IPS-18a (cell line): Measurements from ENCODE around the gene TRIM26.
"Not testable (repeated sequence)": the region's sequence is repeated elsewhere in the genome, so short reads cannot be mapped to it uniquely, and the experiment has no call there.

ENCODE experiments used
- H3K27ac ChIP-seq: one replicate; pipeline ENCODE4 v1.5.1; 2013; ENCODE audit warnings: low read length
- H3K27me3 ChIP-seq: one replicate; pipeline ENCODE4 v1.6.1; 2013; ENCODE audit warnings: mild to moderate bottlenecking, low read length; ENCODE audit not compliant: control insufficient read depth, insufficient read depth
- H3K36me3 ChIP-seq: one replicate; pipeline ENCODE4 v1.6.1; 2013; ENCODE audit warnings: low read depth, low read length; ENCODE audit not compliant: control insufficient read depth
- H3K4me1 ChIP-seq: one replicate; pipeline ENCODE4 v1.6.1; 2013; ENCODE audit warnings: low read depth, low read length; ENCODE audit not compliant: control insufficient read depth
- H3K4me3 ChIP-seq: one replicate; pipeline ENCODE4 v1.5.1; 2013; ENCODE audit warnings: low read length
- H3K9ac ChIP-seq: one replicate; pipeline ENCODE4 v1.6.1; 2013; ENCODE audit warnings: mild to moderate bottlenecking, low read length, moderate library complexity
- H3K9me3 ChIP-seq: one replicate; pipeline ENCODE4 v1.6.1; 2013; ENCODE audit warnings: low read depth, low read length; ENCODE audit not compliant: control insufficient read depth

Gene TRIM26

DNA sequence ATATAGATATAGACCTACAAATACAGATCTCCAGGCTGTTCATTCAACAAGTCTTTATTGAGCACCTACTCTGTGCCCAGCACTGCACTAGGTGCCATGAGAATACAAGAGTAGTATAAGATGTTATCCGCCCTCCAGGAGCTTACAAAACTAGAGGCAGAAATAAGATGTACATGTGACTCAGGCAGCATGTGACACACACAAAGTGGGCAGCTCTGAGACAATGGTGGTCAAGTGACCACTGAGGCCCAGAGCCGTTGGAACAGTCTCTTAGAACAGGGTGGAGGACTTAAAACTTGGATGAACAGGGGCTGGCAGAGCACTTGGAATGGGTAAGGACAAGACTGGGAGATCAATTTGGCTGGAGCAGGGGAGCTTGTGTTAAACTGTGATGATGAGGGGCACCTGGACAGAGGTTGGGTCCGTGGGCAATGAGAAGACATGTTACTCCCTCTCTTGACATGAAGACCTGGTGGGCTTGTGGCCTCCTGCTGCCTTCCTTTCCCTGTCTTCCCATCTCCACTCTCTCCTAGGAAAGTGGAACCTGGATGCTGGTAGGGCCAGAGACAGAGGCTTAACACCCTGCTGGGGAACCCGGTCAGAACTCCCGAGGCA, 28.7 kb downstream of the TRIM26 start:
- H3K4me1 ChIP-seq = no peaks in the 10 kb centered on the region
- H3K9ac ChIP-seq = no peak overlapping the region
- no peaks in the 10 kb centered on the region for H3K9me3 ChIP-seq
- no peaks in the 10 kb centered on the region for H3K27me3 ChIP-seq
- peaks cover 28% of the 10 kb centered on the region for H3K36me3 ChIP-seq
- no peak overlapping the region for H3K4me3 ChIP-seq
- H3K27ac ChIP-seq = no peak overlapping the region

DNA sequence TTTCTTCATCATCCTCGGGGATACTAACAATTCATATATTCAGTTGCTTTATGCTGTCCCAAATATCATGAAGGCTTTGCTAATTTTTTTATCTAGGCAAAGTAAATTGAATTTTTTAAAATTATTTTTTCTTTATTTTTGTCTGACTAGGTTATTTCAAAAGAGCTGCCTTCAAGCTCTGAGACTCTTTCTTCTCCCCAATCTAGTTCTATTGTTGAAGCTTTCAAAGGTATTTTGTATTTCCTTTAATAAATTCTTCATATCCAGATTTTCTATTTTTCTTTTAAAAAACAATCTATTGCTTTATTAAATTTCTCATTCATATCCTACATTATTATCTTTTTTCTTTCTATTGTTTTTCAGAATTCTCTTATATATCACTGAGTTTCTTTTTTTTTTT, 33.1 kb downstream of the TRIM26 start:
- Histone ChIP-seq H3K27ac (no peak overlapping the region), H3K9me3 (no peaks in the 10 kb centered on the region), H3K4me3 (no peak overlapping the region), H3K27me3 (no peaks in the 10 kb centered on the region), H3K9ac (no peak overlapping the region), H3K4me1 (no peaks in the 10 kb centered on the region), H3K36me3 (peaks cover 2% of the 10 kb centered on the region)

DNA sequence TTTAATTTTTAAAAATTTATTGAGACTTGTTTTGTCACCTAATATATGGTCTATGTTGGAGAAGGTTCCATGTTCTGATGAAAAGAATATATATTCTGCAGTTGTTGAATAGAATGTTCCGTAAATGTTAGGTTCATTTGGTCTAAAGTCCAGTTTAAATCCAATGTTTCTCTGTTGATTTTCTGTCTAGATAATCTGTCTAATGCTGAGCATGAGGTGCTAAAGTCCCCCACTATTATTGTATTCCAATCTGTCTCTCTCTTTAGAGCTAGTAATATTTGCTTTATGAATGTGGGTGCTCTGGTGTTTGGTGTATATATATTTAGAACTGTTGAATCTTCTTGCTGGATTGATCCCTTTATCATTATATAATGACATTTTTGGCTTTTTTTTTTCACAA, 34.4 kb downstream of the TRIM26 start:
- Histone ChIP-seq H3K9ac (no peak overlapping the region), H3K4me3 (no peak overlapping the region), H3K27me3 (no peaks in the 10 kb centered on the region), H3K9me3 (no peaks in the 10 kb centered on the region), H3K4me1 (no peaks in the 10 kb centered on the region), H3K27ac (no peak overlapping the region), H3K36me3 (no peaks in the 10 kb centered on the region)

DNA sequence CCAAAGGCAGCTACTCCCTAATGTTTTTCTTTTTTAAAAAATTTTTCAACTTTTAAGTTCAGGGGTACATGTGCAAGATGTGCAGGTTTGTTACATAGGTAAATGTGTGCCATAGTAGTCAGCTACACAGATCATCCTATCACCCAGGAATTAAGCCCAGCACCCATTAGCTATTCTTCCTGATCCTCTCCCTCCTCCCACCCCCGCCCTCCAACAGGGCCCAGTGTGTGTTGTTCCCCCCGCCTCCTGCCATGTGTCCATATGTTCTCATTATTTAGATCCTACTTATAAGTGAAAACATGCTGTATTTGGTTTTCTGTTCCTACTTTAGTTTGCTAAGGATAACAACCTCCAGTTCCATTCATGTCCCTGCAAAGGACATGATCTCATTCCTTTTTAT, 37.4 kb downstream of the TRIM26 start:
- Histone ChIP-seq H3K4me3 (no peak overlapping the region), H3K9me3 (no peaks in the 10 kb centered on the region), H3K27ac (no peak overlapping the region), H3K27me3 (peaks cover 8% of the 10 kb centered on the region), H3K36me3 (no peaks in the 10 kb centered on the region), H3K9ac (no peak overlapping the region), H3K4me1 (peaks cover 3% of the 10 kb centered on the region)

DNA sequence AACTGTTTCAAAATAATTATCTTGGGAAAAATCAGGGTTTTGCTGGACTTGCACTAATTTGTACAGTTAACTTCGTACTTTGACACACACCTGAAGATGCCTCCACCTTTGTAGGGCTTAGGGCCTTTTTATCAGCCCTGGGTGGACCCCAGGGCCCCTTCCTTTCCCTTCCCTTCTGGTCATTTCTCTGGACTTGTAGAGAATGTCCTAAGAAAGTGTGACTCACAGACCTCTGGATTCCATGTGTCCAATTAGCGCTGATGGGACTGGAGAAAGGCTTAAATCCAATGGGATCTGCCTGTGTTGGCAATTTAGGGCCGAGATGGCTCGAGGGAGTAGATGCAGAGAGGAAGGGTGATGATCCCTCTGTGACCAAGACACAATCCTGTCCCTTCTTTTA, 40.5 kb downstream of the TRIM26 start:
- H3K4me3 ChIP-seq = no peak overlapping the region
- H3K36me3 ChIP-seq = no peaks in the 10 kb centered on the region
- H3K4me1 ChIP-seq = peaks cover 3% of the 10 kb centered on the region
- no peak overlapping the region for H3K27ac ChIP-seq
- H3K9ac ChIP-seq = no peak overlapping the region
- H3K27me3 ChIP-seq = peaks cover 8% of the 10 kb centered on the region
- no peaks in the 10 kb centered on the region for H3K9me3 ChIP-seq

DNA sequence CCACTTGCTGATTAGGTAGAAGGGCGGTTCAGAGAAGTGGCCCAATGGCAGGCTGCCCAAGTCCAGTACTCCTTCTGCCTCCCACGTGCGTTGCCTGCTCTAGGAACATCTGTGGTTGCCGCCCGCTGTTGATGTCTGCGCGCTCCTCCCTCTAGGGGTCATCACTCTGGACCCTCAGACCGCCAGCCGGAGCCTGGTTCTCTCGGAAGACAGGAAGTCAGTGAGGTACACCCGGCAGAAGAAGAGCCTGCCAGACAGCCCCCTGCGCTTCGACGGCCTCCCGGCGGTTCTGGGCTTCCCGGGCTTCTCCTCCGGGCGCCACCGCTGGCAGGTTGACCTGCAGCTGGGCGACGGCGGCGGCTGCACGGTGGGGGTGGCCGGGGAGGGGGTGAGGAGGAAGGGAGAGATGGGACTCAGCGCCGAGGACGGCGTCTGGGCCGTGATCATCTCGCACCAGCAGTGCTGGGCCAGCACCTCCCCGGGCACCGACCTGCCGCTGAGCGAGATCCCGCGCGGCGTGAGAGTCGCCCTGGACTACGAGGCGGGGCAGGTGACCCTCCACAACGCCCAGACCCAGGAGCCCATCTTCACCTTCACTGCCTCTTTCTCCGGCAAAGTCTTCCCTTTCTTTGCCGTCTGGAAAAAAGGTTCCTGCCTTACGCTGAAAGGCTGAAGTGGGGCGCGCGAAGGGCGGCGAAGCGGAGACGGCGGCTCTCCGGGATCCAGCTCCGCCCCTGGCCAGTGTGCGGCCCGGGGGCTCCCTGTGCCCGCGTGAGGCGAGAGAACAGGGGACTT, 41.3 kb downstream of the TRIM26 start:
- peaks cover 8% of the 10 kb centered on the region for H3K27me3 ChIP-seq
- H3K9ac ChIP-seq = no peak overlapping the region
- peaks cover 3% of the 10 kb centered on the region for H3K4me1 ChIP-seq
- H3K27ac ChIP-seq = no peak overlapping the region
- no peak overlapping the region for H3K4me3 ChIP-seq
- H3K36me3 ChIP-seq = no peaks in the 10 kb centered on the region
- H3K9me3 ChIP-seq = no peaks in the 10 kb centered on the region

DNA sequence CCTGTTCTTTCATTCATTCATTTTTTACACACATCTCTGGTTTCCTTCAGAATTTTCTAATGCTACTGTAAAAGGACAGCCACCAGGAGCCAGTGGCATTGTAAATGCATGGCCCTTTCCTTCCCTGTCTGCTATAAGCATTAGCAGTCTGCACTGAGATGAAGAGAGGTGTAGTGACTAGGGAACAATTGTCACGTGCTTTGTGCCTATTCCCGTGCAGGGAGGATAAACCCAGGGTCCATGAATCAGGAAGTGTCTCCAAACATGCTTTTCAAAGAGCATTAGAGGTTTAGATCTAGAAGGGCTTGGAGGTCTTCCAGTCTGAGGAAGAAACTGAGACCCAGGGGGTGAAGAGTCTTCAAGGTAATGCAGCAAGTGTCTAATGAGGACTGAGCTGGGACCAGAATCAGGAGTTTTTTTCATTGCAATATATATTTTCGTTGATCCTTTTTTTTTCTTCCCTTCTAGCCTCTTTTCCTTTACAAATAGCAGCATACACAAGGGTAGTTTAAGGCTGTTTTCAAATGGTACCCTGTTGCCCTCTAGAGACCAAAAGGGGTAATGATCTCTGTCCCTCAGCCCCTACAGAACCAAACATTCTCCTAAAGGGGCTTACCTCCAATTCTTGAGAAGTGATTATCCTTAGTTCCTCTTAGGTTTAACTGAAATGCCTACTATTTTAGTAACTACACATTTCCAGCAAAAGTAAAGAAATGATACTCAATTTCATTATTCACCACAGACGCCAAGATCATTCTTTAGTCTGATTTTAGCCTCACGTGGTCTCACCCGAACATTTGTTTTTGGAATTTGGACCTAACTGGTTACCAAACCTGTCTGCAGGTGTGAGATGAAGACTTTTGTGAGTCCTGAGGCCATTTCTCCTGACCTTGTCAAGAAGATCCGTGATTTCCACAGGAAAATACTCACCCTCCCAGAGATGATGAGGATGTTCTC, 43.3 kb downstream of the TRIM26 start:
- peaks cover 3% of the 10 kb centered on the region for H3K4me1 ChIP-seq
- no peaks in the 10 kb centered on the region for H3K36me3 ChIP-seq
- H3K27ac ChIP-seq = no peak overlapping the region
- H3K9ac ChIP-seq = no peak overlapping the region
- peaks cover 8% of the 10 kb centered on the region for H3K27me3 ChIP-seq
- H3K9me3 ChIP-seq = no peaks in the 10 kb centered on the region
- H3K4me3 ChIP-seq = no peak overlapping the region

DNA sequence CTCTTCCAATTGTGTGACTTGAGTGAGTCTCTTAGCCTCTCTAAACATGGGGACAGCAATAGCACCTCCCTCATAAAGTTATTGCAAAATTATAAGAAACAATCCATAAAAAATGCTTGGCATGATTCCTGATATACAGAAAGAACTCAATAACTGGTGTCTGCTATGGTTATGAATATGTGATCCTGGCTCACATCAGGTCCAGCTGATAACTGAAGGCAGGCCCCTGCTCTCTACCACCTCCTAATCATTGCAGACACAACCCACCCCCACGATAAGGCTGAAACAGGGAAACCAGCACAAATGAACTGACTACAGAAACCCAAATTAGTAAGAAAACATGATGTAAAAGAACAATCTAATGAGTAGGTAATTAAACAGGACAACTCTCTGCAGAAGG, 44.5 kb downstream of the TRIM26 start:
- Histone ChIP-seq H3K4me3 (no peak overlapping the region), H3K27ac (no peak overlapping the region), H3K4me1 (peaks cover 3% of the 10 kb centered on the region), H3K27me3 (peaks cover 8% of the 10 kb centered on the region), H3K9me3 (no peaks in the 10 kb centered on the region), H3K9ac (no peak overlapping the region), H3K36me3 (no peaks in the 10 kb centered on the region)

DNA sequence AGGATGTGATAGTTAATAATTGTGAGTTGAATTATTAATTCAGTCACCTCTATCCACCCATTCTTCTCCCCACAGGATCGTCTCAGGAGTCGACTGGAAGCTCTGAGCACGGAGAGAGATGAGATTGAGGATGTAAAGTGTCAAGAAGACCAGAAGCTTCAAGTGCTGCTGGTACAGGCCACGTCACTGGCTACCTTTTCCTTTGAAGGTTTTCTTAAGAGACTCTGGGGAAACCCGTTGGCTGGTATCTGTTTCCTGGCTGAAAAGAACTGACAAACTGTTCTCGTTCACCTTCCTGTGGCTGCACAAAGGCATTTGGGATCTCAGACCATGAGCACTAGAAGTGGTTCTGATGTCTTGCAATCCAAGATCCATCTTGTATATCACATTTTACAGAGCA, 46.1 kb downstream of the TRIM26 start:
- no peak overlapping the region for H3K27ac ChIP-seq
- no peaks in the 10 kb centered on the region for H3K9me3 ChIP-seq
- H3K9ac ChIP-seq = no peak overlapping the region
- no peak overlapping the region for H3K4me3 ChIP-seq
- no peaks in the 10 kb centered on the region for H3K36me3 ChIP-seq
- peaks cover 3% of the 10 kb centered on the region for H3K4me1 ChIP-seq
- peaks cover 2% of the 10 kb centered on the region for H3K27me3 ChIP-seq

DNA sequence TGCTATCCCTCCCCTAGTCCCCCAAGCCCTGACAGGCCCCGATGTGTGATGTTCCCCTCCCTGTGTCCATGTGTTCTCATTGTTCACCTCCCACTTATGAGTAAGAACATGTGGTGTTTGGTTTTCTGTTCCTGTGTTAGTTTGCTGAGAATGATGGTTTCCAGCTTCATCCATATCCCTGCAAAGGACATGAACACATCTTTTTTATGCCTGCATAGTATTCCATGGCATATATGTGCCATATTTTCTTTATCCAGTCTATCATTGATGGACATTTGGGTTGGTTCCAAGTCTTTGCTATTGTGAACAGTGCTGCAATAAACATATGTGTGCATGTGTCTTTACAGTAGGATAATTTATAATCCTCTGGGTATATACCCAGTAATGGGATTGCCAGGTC, 48.0 kb downstream of the TRIM26 start:
- H3K27me3 ChIP-seq, H3K9ac ChIP-seq, H3K27ac ChIP-seq, H3K9me3 ChIP-seq, H3K4me1 ChIP-seq, H3K36me3 ChIP-seq, H3K4me3 ChIP-seq: not testable (repeated sequence)

DNA sequence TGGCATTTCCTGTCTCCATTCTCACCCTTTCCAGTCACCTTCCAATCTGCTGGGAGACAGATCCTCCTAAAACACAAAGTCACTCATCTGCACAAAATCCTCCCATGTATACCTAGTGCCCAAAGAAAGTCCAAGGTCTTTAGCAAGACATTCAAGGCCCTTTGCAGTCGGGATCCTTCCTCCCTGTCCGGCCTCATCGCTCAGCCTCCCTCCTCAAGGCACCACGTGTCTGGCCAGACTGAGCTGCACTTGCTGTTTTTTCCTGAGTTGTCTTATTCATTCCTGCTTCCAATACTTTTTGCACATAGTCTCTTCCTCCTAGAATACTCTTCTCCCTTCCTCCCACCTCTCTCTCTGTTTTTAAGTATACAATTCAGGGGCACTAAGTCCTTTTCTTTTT, 48.5 kb downstream of the TRIM26 start:
- no peaks in the 10 kb centered on the region for H3K36me3 ChIP-seq
- H3K27me3 ChIP-seq = no peaks in the 10 kb centered on the region
- no peak overlapping the region for H3K4me3 ChIP-seq
- no peaks in the 10 kb centered on the region for H3K4me1 ChIP-seq
- no peaks in the 10 kb centered on the region for H3K9me3 ChIP-seq
- no peak overlapping the region for H3K27ac ChIP-seq
- no peak overlapping the region for H3K9ac ChIP-seq
